IPS DF 4.7 (cell line): ENCODE results near the gene SULF2.

Experiments
- DNase-seq: peaks from one replicate; pipeline ENCODE4 v3.0.0-alpha.2; 2013; ENCODE audit warnings: low spot score; ENCODE audit errors: extremely low read depth

SULF2 gene

DNA sequence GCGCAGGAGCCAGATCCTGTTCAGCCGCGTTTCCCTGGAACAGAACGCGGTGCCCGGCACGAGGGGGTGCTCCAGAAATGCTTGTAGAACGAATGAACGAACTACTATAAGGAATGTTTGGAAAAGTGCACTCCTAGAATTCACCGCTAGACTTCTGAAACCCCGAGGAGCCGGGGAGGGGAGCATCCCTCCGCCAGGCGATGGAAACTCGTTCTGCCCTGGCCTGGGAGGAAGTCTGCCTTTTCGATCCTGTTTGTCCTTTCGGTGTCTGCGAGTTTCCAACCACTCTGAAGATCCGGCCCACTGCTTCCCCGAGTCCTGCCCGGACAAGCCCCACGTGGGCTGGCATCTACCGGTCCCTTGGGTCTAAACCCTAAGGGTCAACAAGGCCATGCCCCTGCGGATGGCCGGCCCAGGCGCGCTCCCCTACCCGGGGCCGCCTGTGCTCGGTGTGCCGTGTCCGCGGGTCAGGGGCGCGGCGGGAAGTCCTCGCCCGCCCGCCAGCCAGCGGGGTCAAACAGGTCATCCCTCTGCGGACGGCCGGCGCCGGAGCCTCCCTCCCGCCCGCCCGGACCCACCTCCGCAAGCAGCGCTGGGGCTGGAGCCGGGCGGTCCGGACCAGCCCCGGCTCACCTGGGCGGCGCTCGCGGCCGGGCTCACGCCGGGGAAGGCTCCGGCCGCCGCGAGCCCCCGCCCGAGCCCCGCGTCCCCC lies 526 bp downstream of the SULF2 start:
- no peak for DNase-seq

DNA sequence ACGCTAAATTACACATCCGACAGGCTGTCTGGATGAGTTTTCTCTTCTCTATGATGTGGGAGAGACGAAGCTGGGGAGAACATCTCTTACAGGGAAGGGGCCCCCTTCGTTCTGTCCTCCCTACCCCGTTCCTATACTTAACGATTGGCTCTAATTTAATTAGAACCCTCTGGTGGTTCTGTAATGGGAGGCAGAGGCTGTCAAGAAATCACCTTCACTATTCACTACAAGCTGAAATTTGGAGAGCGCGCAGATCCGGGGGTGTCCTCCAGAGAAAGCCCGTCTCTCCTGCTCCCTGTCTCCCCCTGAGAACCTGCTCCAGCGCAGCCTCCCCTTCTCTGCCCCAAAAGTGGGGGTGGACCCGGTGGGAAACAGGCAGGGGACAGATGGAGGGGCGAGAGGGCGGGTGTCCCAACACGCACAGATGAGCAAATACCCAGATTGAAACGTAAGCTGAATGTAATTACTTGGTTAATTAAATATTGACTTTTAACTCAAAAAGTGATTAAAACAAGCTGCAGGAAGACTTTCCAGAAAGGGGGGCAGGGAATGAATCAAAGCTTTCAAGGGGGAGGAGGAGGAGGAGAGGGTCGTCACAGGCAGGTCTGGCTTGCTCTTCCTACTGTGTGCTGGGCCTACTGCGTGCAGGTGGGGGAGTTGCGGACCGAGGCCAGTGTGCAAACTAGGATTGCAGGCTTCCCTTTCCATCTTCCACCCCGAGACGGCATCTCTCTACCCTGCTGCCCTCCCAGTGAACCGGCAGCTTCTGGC lies 1.3 kb downstream of the SULF2 start:
- DNase-seq: no peak

DNA sequence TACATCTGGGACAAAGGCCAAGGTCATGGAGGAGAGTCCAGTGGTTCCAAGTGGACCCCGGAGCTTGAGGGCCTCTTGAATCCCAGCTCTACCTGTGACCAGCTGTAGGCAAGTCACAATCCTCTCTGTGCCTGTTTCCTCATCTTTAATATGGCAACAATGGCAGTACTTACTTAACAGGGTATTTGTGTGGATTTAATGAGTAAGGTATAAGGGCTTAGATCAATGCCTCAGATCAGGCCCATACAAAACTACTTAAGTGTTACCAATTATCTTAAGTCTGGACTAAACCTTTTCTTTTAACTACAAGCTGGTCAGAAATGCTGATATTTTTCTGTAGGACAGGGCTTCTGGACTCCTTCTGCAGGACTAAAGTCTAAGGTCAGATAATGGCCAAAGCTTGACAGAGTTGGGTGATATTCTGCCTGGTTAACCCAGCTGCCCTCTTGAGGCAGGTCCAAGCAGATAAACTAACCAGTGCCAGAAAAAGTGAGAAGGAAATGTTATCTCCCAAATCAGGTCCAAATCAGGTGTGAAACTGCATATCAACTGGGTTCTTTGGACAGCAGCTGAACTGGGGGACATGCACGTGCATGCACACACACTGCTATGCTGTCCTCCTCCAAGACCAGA lies 2.2 kb downstream of the SULF2 start:
- no peak for DNase-seq

DNA sequence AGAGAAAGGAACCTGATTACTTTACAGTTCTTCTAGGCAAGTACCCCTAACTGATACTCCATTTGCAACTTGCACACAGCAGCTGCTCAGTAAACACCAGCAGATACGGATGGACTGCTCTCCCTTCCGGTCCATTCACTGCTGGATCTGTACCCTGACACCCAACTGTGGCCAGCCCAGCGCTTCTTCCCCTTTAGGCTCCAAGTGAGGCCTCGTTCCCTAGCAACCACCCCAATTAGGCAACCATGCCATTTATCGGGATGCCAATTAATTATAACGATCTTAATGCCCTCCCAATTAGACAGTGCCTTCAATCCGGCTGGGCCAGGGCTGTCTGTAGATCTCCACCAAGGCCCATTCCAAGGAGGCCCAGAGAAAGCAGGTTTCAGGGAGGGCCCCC lies 3.2 kb downstream of the SULF2 start:
- DNase-seq: no peak

DNA sequence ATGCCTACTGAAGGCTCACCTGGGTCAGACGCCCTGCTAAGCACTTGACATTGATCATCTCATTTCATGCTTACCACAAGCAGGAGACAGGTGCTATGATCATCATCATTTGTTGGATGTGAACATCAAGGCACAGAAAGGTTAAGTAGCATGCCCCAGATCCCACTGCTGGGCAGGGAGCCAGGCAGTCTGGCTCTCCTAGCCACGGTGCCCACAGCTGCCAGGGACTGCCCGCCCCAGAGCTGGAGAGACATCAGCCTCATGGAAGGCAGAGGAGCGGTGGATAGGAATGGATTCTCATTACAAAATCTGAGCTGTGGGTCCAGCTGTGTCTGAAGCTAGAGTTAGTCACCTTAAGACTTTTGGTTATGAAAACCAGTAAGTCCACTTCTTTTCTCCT lies 3.6 kb downstream of the SULF2 start:
- no peak for DNase-seq

DNA sequence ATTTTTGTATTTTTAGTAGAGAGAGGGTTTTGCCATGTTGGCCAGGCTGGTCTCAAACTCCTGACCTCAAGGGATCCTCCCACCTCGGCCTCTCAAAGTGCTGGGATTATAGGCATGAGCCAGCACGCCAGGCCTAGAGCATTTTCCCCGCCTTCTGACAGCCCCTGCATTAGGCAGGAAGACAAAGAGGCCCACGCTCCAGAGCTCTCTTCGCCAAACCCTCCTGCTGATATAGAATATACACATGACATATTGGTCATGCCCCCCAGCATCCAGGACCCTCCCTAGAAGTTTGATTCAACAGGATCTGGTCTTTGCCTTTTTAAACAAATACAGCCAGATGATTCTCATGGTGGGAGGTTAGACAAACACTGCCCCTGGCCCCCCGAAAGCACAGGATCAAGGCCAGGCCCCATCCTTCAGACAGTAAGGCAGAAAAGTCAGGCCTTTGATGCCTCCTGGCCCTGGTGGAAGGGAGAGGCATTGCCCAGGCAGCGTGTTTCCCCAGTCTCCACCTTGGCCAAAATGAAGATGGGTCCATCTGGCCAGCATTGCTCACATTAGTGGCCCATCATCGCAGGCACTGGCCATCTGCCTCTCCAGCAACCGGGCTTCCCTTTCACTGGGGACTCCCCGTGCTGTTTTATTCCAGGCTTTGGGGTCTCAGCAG lies 4.4 kb downstream of the SULF2 start:
- DNase-seq: no peak

DNA sequence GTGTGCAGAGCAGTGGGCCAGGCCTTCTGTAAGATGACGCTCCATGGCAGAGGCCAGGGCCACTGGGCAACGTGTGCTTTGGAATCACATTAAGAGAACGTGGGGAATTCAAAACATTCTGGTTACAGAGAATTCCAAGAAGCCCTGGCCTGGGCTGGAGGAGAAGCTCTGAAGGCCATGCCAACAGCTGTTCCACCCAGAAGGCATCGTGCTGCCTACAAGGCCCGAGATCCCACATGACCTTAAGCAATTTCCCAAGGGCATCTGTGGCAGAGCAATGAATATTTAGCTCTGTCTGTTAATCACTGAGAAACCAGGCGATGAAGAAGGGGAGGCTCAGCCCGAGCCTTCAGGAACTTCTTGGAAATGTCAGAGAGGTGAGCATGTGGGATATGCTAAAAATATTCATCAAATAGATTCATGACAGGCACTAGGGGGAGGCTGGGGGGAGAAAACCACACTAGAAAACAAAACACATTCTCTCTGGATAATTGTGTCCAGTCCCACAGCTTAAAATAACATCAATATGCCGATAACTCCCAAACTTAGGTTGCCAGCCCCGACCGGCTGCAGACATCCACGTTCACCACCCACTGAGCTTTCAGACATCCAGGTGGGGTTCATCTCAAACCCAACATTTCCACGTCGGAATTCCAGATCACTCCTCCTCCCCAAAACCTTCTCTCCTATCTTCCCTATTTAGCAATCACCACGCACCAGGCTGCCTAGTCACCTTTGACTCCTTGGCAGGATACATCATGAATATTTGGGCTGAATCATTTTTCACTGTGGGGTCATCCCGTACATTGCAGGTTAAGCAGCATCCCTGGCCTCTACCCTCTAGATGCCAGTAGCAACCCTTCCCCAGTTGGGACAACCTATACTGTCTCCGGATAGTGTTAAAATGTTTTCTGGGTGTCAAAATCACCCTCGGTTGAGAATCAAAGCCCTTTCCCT lies 6.6 kb downstream of the SULF2 start:
- DNase-seq: no peak

DNA sequence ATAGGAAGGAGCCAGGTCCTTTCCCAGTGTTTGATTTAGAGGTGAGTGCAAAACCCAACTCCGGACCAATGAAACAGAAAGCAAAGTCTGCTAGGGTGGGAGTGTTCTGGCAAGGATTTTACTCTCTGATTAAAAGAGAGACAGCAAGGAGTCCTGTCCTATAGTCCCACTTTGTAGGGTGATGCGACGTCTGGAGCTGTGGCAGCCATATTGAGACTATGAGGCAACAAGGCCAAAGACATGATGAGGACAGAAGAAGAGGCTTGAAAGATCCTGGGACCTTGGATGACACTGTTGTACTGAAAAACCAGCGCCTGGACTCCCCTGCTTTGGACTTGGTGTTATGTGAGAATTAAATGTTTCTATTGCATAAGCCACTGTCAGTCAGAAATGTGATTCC lies 8.1 kb downstream of the SULF2 start:
- DNase-seq: no peak

DNA sequence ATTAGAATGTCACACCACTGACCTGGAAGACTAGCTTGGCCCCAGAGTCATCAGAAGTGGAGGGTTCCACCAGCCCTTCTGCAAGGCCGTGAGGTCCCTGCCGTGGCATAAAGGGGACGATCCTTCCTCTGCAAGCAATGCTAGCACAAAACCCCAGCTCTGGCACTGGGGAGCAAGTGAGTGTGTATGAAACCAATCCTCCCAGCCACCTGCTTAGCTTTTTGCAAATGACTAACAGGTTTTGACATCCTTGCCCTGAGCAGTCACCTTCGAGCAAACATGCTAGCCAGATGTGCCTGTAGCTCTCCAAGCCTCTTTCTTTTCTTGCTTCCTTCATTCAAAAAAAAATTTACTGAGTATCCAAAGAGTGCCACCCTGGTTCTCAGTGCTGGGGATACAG lies 8.6 kb downstream of the SULF2 start:
- DNase-seq: no peak

DNA sequence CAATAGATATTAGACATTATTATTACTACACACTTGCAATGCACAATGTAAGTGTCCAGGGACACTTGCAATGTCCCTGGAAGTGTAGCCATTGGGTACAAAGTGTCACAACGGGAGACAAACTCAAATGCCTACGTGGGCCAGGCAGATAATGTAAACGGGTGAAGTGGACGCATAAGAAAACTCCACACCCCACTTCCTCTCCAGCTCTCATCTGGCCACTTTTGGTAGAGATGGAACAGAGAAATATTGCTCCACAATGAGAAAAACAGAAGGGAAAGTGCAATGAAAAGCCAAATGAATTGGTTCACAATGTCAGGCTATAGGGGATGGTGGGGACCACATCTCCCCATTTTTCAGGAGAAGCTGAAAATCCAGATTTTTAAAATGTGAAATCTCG lies 9.4 kb downstream of the SULF2 start:
- DNase-seq: no peak

DNA sequence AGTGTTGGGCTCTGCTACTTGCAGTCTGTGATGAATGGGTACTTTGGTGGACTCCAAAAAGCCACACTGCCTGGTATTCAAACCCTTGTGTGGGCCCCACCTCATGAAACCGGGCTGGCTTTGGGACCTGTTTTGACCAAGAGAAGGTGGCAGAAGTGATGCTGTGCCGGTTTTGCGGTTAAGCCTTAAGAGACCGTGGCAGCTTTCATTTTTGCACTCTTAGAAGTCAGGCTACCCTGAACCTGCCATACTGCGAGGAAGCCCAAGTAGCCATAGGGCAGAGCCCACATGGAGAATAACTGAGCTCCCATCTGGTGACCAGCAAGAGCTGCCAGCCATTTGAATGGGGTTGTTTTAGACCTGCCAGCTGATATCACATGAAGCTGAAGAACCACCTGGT lies 10.2 kb downstream of the SULF2 start:
- DNase-seq: no peak

DNA sequence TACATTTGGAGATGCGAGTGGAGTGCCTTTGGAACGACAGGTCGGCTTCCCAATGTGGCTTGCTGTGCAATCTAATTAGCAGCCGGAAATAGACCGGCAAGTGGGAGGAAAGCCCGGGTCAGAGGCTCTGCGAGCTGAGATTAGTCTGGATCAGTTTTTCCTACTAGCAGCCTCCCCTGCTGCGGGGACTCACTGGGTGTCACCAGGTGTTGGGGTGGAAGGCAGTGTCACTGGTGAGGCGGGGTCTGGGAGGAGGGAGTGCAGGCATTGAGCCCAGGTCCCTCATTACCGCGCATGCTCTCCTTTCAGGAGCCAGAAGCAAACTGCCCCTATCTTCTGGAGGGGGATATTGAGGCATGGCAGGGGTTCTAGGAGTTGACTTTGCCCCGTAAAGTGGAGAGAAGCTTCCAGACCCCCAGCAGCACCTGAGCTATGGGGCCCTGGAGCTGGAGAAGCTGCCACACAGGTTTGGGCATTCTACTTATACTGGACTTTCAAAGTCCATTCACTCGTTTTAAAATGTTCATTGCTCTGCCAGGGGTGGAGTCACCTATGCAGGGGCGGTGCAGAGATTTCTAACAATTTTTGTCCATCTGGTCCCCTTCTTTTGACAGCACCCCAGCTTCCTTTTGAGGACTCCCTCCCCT lies 11.0 kb downstream of the SULF2 start:
- DNase-seq: no peak

DNA sequence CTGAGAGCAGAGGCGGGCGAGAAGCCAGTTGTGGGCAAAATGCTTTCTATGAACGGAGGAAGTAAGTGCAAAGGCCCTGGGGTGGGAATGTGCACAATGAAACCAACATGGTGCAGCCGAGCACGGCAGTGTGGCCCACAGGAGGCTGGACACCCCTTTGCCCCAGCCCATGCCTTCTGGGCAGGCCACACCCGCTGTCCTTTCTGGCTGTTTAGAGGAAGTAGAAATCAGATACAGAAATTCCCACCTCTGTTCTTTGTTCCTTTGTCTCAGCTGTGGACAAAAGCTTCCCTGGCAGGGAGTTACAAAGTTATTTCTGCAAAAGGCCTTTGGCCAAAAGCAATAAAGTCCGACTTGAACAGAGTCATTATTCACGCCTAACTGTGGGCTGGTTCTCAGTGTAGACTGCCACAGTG lies 11.9 kb downstream of the SULF2 start:
- DNase-seq: no peak

DNA sequence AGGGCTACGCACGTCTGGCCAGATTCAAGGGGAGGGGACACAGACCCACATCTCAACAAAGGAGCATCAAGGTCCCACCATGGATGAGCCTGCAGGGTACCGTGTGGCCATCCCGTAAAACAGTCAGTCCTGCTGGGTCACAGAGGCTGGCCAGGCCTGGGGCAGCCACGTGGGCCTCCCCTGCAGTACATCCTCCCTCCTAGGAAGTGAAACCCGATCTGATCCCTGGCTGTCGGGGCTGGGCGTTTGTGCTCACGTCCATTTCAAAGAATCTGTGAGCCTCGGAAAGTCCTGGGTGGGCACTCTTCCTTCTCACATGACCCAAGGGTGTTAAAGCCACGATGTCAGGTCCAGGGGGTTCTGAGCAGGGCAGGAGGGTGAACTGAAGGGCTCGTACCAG lies 14.3 kb downstream of the SULF2 start:
- no peak for DNase-seq

DNA sequence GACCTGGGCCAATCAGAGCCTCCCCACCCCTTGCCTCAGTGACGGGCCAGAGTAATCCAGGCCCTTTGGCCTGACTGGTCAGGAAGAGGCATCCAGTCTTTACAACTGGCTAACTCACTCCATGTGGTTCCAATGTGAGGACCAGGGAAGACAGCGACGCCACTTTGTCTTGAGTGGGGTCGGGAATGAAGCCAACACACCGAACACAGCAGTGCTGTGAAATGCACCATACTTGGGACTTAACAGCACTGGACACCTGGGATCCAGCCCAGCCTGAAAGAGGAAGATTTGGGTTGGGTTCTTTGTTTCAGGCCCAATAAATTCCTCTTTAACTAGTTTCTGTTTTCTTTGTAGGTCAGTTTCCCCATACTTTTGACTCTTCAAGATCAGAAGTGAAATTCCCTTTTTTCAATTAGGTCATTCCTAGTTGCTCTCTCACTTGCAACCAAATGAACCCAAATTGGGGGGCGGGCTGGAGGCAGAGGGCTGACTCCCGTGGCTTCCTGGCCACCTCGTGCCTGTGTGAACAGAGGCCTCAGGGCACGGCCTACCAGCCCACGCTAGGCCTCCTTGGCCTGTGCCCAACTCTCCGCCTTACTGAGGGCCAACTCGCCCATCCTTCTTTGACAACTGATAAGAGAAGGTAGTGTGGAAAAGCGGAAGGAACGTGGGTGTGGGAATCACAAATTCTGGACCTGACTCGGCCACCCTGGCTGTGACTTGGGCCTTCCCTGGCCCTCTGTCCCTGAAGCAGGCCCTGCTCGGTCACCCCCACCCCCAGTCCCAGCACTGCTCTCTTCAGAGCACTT lies 17.1 kb downstream of the SULF2 start:
- no peak for DNase-seq

DNA sequence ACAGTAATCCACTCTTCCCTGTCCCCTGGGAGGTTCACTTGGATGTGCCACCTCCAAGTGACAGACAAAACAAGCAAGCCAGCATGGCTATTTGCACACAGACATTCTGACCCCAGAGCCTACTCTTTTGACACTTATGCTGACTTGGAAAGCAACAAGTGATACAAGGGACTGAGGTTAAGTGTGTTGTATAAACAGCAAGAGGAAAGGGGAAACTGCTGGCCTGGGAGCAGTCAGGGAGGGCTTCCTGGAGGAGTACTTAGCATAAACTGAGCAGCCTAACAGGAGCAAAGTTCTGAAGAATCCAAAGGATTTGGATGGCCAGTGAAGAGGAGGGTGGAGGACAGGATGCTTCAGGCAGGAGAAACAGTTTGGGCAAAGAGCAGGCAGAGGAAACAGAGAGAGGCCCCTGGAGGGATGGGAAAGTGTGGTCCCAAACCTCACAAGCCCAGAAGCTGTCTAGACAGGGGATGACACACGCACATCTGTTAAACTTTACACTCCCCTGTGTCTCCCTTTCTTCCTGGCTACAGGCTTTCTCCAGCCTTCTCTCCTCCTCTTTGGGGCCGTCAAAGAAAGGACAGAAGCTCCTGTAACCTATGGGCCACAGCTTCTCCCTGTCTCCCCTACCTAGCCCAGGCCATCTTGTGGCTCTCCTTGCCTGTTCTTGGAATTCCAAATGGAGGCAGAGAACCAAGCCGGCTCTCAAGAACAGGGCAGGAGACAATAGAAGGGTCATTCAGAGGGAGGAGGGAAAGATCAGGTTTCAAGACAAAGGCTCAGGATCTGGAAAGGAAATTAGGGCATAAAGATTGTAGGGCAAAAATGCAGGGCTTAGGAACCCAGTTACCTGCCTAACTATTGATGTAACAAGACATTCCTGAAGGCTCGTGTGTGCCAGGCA lies 19.3 kb downstream of the SULF2 start:
- no peak for DNase-seq

DNA sequence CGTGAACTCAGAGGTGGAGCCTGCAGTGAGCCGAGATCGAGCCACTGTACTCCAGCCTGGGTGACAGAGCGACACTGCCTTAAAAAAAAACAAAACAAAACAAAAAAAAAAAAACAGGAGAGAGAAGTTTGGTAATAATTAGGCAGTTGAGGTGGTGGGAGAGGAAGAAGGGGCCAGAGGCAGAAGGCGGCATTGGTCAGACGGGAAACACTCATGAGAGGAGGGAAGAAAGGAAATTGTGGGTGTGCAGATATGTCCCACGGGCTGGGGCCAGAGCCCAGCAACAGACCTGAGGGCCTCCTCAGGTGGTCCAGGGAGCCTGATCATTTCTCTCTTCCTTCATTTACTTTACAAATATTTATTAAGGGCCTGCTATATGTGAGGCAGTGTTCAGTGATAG lies 20.0 kb downstream of the SULF2 start:
- no peak for DNase-seq

DNA sequence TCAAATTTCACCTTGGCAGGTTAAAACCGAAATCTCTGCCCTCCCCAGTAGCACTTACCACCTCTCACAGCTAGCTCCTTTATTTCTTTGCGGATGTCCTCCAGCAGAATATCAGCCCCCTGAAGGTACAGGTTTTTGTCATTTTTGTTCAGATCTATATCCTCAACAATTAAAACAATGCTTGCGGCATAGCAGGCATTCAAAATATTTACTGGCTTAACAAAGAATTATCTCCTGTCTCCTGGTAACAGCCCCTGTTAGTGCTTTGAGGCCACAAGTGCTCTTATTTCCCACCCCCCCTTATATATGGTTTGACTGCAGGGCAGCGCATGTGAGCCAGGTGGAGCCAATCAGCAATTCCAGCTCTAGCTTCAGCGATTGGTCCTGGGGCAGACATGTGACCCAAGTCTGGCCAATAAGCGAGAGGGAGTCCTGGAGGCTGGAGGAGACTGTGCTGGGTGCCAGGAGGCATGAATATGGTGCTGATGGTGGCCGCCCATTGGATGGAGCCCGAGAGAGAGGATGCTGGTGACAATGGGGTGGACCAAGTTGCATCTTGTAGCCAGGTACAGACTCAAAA lies 21.0 kb downstream of the SULF2 start:
- DNase-seq: no peak
